GM19452 (cell line): Measurements from ENCODE around the gene CNTN6.

Experiments used
- ATAC-seq: cut with Tn5 transposase; IDR thresholded peaks from one replicate; pipeline ENCODE4 v1.9.1; 2021; ENCODE audit not compliant: unreplicated experiment

The CNTN6 gene

GRCh38 chr3:1171320-1171719, 78.5 kb downstream of the CNTN6 start:
- ATAC-seq, result no peak

- ATAC-seq, result no peak
These were observed 79.8 kb downstream of the CNTN6 start for GRCh38 chr3:1172644-1173043.

- no peak for ATAC-seq
These were observed 86.3 kb downstream of the CNTN6 start for GRCh38 chr3:1179146-1179545.

GRCh38 chr3:1183320-1184048, 90.7 kb downstream of the CNTN6 start:
- ATAC-seq, result no peak

- ATAC-seq, result no peak
These were observed 97.7 kb downstream of the CNTN6 start for GRCh38 chr3:1190569-1190968.

- ATAC-seq, result no peak
These were observed 98.2 kb downstream of the CNTN6 start for GRCh38 chr3:1191026-1191425.

- no peak for ATAC-seq
These were observed 103.1 kb downstream of the CNTN6 start for GRCh38 chr3:1195947-1196346.

- no peak for ATAC-seq
These were observed 104.2 kb downstream of the CNTN6 start for GRCh38 chr3:1197051-1197450.

GRCh38 chr3:1200371-1200770, 107.5 kb downstream of the CNTN6 start:
- no peak for ATAC-seq

- ATAC-seq, result no peak
These were observed 115.1 kb downstream of the CNTN6 start for GRCh38 chr3:1207904-1208303.

- no peak for ATAC-seq
These were observed 122.1 kb downstream of the CNTN6 start for GRCh38 chr3:1214933-1215332.

- no peak for ATAC-seq
These were observed 124.0 kb downstream of the CNTN6 start for GRCh38 chr3:1216856-1217255.

- ATAC-seq, result no peak
These were observed 134.3 kb downstream of the CNTN6 start for GRCh38 chr3:1227111-1227510.

GRCh38 chr3:1228289-1228688, 135.5 kb downstream of the CNTN6 start:
- no peak for ATAC-seq

- no peak for ATAC-seq
These were observed 138.1 kb downstream of the CNTN6 start for GRCh38 chr3:1230920-1231319.

GRCh38 chr3:1232276-1232675, 139.5 kb downstream of the CNTN6 start:
- ATAC-seq, result no peak

- ATAC-seq, result no peak
These were observed 142.8 kb downstream of the CNTN6 start for GRCh38 chr3:1235526-1236120.

GRCh38 chr3:1251282-1252060, 158.6 kb downstream of the CNTN6 start:
- ATAC-seq, result no peak

GRCh38 chr3:1252061-1252430, 159.2 kb downstream of the CNTN6 start:
- no peak for ATAC-seq

- no peak for ATAC-seq
These were observed 169.4 kb downstream of the CNTN6 start for GRCh38 chr3:1262246-1262645.

- no peak for ATAC-seq
These were observed 170.3 kb downstream of the CNTN6 start for GRCh38 chr3:1263121-1263520.

- ATAC-seq, result no peak
These were observed 177.0 kb downstream of the CNTN6 start for GRCh38 chr3:1269808-1270207.
